Fibroblast of lung (primary cell): ENCODE measurements around the gene ITGAD.

Experiments
- CTCF ChIP-seq, 2 donors: IDR thresholded peaks in 1 of 2; conservative IDR thresholded peaks in 1 of 2; 1 replicate in 1 of 2; 2 replicates in 1 of 2; pipeline ENCODE4 v1.5.1; 2011 to 2012; ENCODE audit warnings: low read length in 2 of 2, control low read depth in 1 of 2, inconsistent platforms in 1 of 2, low read depth in 1 of 2, mild to moderate bottlenecking in 1 of 2
- EZH2 ChIP-seq: IDR thresholded peaks from 2 replicates; pipeline ENCODE4 v1.5.1; 2012; ENCODE audit warnings: low read length, control low read depth, mild to moderate bottlenecking; ENCODE audit errors: missing control alignments

- TF ChIP-seq CTCF (conservative IDR thresholded peaks at IDR 0.05 in 1 of 2, IDR thresholded peaks at IDR 0.05 in 1 of 2; ENCODE audit: low read depth in 1 of 2, low read length in 2 of 2) (no peak), EZH2 (no peak)
Measured at GRCh38 chr16:31459687-31460581, 66.8 kb downstream of the ITGAD start.
